GM13977 (cell line): ENCODE results near the gene RAD18.

Experiments used
- DNase-seq: peaks from one replicate; pipeline ENCODE4 v3.0.0; 2012; ENCODE audit warnings: low spot score
- in situ Hi-C: fragments of 300-500 bp; cut with MboI; formaldehyde crosslinking; loops from one replicate; pipeline ENCODE4 v1.12.0; 2022; ENCODE audit warnings: low sequenced_read_pairs, low pct_unique_long_range_greater_than_20kb, mixed read lengths, inconsistent platforms; ENCODE audit not compliant: unreplicated experiment
- TF ChIP-seq, protein P1 (sequence below): IDR thresholded peaks from 2 replicates; pipeline ENCODE4 v1.5.1; 2012; ENCODE audit warnings: mild to moderate bottlenecking, control low read depth; ENCODE audit not compliant: insufficient read depth; ENCODE audit errors: extremely low read depth, missing control alignments

Gene RAD18

DNA sequence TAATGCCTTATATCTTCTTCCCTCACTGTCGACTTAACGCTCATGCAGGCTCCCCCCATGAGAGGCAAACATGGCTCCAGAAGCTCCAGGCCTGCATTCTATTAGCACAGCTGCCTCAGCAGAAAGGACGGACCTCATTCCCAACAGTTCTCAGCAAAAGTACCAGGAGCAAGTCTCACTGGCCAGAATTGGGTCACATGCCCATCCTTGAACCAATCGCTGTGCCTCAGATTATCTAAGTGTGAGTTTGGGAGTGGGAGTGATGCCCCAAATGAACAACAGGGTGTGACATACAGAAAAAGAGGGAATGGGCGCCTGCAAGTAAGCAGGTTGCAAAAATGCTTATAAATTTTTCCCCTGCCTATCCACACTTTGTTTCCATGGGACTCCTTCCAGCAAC is 4.3 kb upstream of the RAD18 start:
- no peak for DNase-seq
- in situ Hi-C loops, result no loop called here
- TF ChIP-seq, protein P1, sequence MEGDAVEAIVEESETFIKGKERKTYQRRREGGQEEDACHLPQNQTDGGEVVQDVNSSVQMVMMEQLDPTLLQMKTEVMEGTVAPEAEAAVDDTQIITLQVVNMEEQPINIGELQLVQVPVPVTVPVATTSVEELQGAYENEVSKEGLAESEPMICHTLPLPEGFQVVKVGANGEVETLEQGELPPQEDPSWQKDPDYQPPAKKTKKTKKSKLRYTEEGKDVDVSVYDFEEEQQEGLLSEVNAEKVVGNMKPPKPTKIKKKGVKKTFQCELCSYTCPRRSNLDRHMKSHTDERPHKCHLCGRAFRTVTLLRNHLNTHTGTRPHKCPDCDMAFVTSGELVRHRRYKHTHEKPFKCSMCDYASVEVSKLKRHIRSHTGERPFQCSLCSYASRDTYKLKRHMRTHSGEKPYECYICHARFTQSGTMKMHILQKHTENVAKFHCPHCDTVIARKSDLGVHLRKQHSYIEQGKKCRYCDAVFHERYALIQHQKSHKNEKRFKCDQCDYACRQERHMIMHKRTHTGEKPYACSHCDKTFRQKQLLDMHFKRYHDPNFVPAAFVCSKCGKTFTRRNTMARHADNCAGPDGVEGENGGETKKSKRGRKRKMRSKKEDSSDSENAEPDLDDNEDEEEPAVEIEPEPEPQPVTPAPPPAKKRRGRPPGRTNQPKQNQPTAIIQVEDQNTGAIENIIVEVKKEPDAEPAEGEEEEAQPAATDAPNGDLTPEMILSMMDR, result no peak

DNA sequence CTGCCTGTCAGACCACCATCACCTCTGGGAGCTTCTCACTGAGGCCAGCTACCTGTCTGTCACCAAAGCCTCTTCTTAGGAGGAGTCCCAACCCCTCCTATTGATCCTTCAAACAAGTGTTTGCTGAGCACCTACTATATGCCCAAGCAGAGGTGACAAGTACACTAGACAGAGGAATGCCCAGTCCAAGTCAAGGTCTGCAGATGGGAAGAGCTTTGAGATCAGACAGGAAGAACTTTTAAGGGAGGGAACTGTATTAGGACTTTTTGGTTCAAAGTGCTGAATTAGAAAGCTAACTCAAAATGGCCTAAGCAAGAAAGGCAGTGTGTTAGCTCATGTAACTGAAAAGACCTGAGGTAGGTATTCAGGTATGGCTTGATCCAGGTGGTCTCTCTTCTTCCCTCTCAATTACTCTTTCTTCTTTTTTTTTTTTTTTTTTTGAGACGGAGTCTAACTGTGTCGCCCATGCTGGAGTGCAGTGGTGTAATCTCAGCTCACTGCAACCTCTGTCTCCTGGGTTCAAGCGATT is 3.6 kb upstream of the RAD18 start:
- in situ Hi-C loops, result no loop called here
- DNase-seq, result no peak
- TF ChIP-seq, protein P1, result no peak

DNA sequence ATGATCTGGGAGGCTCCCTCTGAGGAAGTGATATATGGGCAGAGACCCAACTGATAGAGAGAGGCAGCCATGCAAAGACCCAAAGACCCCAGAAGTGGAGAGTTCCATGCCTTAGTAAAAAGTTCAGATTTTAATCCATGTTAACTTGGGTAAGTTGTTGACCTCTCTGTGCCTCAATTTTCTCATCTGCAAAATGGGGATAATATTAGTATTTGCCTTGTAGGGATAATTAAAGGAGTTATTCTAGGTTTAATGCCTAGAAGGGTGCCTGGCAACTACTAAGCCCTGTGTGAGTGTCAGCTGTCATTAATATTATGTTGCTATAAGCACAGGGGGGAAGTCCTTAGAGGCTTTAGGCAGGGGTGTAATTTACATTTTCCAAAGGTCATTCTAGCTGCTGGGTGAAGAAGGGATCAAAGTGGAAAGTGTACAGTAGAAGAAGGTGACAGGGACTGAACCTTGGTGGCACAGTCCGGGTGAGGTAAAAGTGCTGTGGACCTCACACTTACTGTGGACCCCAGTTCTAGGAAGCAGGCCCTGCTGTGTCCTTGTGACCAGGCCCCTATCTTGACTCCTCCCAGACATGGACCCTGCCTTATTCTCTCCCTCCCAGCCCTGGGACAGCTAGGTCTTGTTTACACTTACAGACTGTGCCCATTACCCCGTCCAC is 3.0 kb upstream of the RAD18 start:
- in situ Hi-C loops, result no loop called here
- DNase-seq, result no peak
- TF ChIP-seq, protein P1, result no peak

DNA sequence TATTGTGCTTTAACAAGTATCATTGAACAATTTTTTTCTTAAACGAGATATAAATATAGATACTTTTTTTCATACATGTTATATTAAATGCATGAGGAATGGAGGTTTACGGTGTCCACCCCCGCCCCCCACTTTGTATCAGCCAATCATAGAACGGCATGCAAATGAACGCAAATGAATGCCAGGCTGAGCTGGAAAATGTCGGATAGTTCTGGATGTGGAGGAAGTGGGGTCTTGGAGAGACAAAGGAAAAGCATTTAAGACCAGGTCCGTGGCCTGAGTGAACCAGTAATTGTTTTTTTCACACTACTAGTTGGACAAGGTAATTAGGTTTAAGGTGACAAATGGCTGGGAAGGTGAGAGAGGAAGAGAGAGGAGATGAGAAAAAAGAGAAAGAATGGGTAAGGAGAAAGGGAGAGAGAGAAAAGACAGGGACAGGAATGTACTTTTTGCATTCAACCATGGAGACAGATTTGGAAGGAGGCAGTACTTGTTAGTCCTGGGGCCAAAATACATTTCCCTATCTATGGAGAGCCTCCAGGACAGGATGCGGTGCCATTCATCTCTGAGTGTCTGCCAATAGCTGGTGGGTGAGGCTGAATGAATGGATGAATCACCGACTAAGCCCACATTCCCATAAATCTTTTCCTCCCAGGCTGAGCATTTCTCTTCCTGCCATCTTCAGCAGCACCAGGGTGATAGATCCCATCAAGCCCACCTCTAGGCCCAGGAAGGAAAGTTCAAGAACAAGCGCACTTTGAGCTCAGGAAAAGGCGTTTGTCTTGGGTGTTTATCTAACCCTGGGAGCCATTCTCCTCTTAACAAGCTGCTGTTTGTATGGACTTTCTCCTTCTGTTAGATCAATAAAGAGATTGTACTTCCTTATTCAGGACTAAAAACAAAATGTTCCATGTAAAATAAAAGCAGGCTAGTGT is 1.4 kb upstream of the RAD18 start:
- in situ Hi-C loops, result no loop called here
- TF ChIP-seq, protein P1, result no peak
- DNase-seq, result no peak

DNA sequence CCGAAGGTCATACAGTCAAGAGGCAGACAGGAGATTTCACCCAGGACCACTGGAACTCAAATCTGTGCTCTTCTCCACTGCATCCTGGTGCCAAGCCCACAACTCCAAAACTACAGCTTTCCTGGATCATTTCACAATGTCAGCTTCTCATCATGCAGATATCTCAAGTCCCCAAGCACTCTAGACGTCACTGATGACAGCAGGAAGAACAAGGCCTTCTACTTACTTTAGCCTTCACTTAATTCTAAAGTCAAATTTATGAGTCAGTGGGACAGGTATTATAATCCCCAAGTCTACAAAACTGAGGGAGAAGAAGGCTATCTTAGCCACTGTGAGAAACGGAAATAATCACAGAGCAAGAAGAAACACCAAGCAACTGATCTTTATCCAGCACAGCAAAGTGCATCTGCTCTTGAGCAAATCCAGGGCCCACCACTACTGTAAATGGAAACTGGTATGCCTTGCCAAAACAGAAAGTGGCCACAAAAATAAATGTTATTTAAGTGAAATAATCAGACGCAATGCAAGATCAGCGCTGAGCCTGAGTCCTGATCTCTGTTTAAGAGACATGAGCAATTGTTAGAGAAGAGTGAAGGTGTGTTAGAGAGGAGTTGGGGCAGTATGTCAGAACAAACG is 928 bp downstream of the RAD18 start:
- TF ChIP-seq, protein P1, result no peak
- DNase-seq, result no peak

DNA sequence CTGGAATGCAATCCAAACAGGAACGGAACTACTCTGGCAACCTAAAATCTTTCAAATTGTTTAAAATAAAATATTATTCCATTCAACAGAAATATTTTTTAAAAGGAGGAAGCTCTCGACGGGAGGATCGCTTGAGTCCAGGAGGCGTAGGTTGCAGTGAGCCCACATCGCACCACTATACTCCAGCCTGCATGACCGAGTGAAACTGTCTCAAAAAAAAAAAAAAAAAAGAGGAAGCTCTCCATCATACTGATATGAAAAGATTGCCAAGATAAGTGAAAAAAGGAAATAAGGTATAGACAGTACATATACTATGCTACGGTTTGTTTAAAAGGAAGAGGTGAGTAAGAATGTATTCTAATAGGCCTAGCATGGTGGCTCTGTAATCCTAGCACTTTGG is 3.6 kb downstream of the RAD18 start:
- in situ Hi-C loops, result no loop called here
- DNase-seq, result no peak
- TF ChIP-seq, protein P1, result no peak

More for the DNA sequence above, 928 bp downstream of the RAD18 start:
- in situ Hi-C loops, result no loop called here
